Colonic mucosa (tissue), 4 donors: ENCODE results near the gene SSRP1. TPM values are rescaled to one million over a fixed set of nuclear protein-coding genes. Genes with fewer than 3 reads are reported as not detected.
A peak's percentile ranks its signal among the peaks of the same experiment; 100 is the strongest.
"Not testable (repeated sequence)": the region's sequence is repeated elsewhere in the genome, so short reads cannot be mapped to it uniquely, and the experiment has no call there.

Source experiments
- DNase-seq: peaks from one replicate; pipeline ENCODE4 v3.0.0-alpha.2; 2020
- H3K27ac ChIP-seq: fragments of 200-600 bp; one replicate; pipeline ENCODE4 v1.8.0; 2021
- H3K27me3 ChIP-seq: fragments of 200-600 bp; one replicate; pipeline ENCODE4 v1.8.0; 2021
- H3K36me3 ChIP-seq: fragments of 200-600 bp; one replicate; pipeline ENCODE4 v1.8.0; 2021
- H3K4me1 ChIP-seq: fragments of 200-600 bp; one replicate; pipeline ENCODE4 v1.8.0; 2021; ENCODE audit warnings: mild to moderate bottlenecking
- H3K4me3 ChIP-seq: fragments of 200-600 bp; one replicate; pipeline ENCODE4 v1.8.0; 2021
- H3K9ac ChIP-seq, 2 donors: one replicate each; pipeline ENCODE4 v1.7.0; 2013; ENCODE audit warnings: control low read depth in 2 of 2, low read depth in 2 of 2, low read length in 2 of 2
- H3K9me3 ChIP-seq: fragments of 200-600 bp; one replicate; pipeline ENCODE4 v1.8.0; 2021
- intact Hi-C: fragments of 100-400 bp; cut with DNase I; formaldehyde crosslinking; loops from one replicate; pipeline ENCODE4 v1.14.1; 2022
- total RNA-seq, 2 donors: library from RNA; stranded (reverse); fragmentation: NEBNext Ultra II Directional in 1 of 2; extraction: Animal tissue kit (Norgen Biotek cat#: 25700) in 1 of 2; gene quantifications; one replicate each; pipeline ENCODE4 v1.2.1, GENCODE V29; 2021
- TF ChIP-seq, protein P1 (sequence below): fragments of 200-600 bp; IDR thresholded peaks from one replicate; pipeline ENCODE4 v1.8.0; 2022; ENCODE audit warnings: antibody characterized with exemption, mild to moderate bottlenecking
- donor health status: healthy.
- donor health status: DM: no; HTN: no; CAD: no.
- donor health status: DM: no; HTN: no; CAD: no.

The SSRP1 gene
- total RNA-seq, 2 donors from 2014 or later = 72.7 to 162 TPM

- no peaks in the 10 kb centered on the region for H3K27me3 ChIP-seq
- no peak overlapping the region for H3K27ac ChIP-seq
- TF ChIP-seq, protein P1, sequence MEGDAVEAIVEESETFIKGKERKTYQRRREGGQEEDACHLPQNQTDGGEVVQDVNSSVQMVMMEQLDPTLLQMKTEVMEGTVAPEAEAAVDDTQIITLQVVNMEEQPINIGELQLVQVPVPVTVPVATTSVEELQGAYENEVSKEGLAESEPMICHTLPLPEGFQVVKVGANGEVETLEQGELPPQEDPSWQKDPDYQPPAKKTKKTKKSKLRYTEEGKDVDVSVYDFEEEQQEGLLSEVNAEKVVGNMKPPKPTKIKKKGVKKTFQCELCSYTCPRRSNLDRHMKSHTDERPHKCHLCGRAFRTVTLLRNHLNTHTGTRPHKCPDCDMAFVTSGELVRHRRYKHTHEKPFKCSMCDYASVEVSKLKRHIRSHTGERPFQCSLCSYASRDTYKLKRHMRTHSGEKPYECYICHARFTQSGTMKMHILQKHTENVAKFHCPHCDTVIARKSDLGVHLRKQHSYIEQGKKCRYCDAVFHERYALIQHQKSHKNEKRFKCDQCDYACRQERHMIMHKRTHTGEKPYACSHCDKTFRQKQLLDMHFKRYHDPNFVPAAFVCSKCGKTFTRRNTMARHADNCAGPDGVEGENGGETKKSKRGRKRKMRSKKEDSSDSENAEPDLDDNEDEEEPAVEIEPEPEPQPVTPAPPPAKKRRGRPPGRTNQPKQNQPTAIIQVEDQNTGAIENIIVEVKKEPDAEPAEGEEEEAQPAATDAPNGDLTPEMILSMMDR = no peak
- intact Hi-C loops = no loop called here
- DNase-seq = no peak
- no peak overlapping the region for H3K4me3 ChIP-seq
- H3K36me3 ChIP-seq = no peaks in the 10 kb centered on the region
- H3K4me1 ChIP-seq = no peaks in the 10 kb centered on the region
- H3K9ac ChIP-seq = no peak overlapping the region
- H3K9me3 ChIP-seq = no peaks in the 10 kb centered on the region
These were observed 5.6 kb upstream of the SSRP1 start for GRCh38 chr11:57341250-57341808.

DNA sequence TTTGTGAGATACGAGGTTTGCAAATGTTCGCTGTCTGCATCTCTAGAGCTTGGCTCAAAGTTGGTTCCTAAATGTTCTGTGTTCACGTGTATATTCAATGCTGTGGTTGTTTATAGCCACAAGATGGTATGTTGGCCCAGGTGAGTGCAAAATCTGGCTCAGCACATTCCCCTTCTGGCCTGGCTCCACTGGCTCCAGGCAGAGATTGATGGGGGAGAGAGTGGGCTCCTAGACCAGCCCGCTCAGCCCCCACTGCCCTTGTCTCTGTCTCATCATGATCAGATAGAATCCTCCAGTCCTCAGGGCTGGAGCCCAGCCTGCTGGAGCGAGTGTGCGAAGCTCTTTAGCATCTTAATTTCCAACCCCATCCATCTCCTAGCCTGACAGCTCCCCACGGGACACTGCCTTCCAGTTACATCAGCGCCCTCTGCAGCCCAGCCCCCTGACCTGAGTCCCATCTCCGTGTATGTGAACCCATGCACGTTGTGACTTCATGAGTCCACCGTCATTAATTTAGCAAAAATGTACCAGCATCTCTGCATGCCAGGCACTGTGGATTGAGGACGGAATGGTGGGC lies 4.4 kb upstream of the SSRP1 start:
- Histone ChIP-seq H3K27ac (no peak overlapping the region), H3K9me3 (no peaks in the 10 kb centered on the region), H3K36me3 (no peaks in the 10 kb centered on the region), H3K4me3 (no peak overlapping the region), H3K9ac (no peak overlapping the region), H3K4me1 (no peaks in the 10 kb centered on the region), H3K27me3 (no peaks in the 10 kb centered on the region)
- TF ChIP-seq, protein P1 = no peak
- intact Hi-C loops = no loop called here
- no peak for DNase-seq

DNA sequence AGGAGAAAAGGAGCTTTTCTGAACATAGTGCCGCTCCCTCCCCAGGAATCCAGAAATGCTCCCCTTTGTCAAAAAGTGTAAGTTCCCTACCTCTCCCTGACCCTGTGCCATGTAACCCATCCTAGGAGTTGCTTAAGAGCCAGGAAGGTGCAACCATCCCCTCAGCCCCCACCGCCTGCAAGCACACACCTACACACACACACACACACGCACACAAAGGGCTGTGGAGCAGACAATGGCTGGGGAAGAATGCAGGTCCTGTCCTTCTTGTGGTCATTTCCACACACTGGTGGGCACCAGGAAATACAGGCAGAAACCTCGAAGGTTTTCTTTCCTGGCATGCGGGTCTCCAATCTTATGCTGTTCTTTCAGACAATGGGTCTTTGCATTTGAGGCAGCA lies 3.6 kb upstream of the SSRP1 start:
- DNase-seq = no peak
- no peak overlapping the region for H3K9ac ChIP-seq
- H3K36me3 ChIP-seq = no peaks in the 10 kb centered on the region
- no peak overlapping the region for H3K27ac ChIP-seq
- no peaks in the 10 kb centered on the region for H3K9me3 ChIP-seq
- H3K4me1 ChIP-seq = peaks cover 6% of the 10 kb centered on the region
- TF ChIP-seq, protein P1 = no peak
- H3K27me3 ChIP-seq = no peaks in the 10 kb centered on the region
- intact Hi-C loops = no loop called here
- no peak overlapping the region for H3K4me3 ChIP-seq

DNA sequence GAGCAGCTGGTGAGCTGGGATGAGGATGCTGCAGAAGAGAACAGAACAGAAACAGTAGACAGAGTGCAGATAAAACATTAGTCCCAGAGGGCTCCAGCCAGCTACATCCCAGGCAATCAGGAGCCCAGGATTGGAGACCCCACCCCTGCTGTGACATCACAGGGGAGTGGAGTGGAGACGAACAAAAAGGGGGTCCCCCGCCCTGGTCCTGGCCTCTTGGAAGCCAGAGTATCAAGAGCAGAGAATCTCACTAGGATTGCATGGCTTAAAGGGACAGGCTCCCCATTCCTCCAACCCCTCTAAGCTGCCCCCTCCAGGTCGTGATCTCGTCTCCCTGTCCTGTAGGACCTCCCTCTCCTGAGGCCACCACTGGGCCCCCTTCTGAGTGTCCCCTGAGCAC lies 2.5 kb upstream of the SSRP1 start, which contains the start of gene P2RX3:
TSS of gene P2RX3 (plus strand) at position 211 of the 400 bp plus-strand sequence. CDS start 199 bp downstream, outside the sequence.
- Histone ChIP-seq H3K4me3 (no peak within 1 kb of the TSS), H3K9me3 (no peaks in the 10 kb centered on the region), H3K36me3 (no peaks in the 10 kb centered on the region), H3K4me1 (peaks cover 7% of the 10 kb centered on the region), H3K27me3 (no peaks in the 10 kb centered on the region), H3K27ac (no peak within 1 kb of the TSS), H3K9ac (no peak within 1 kb of the TSS)
- TF ChIP-seq, protein P1 = no peak
- DNase-seq = no peak
- intact Hi-C loops = no loop called here

GRCh38 chr11:57336856-57337255 lies 1.2 kb upstream of the SSRP1 start:
- H3K9me3 ChIP-seq, H3K9ac ChIP-seq, H3K4me3 ChIP-seq, H3K36me3 ChIP-seq, DNase-seq, H3K27ac ChIP-seq, H3K4me1 ChIP-seq, H3K27me3 ChIP-seq, intact Hi-C loops: not testable (repeated sequence)

GRCh38 chr11:57336111-57336666 lies 497 bp upstream of the SSRP1 start:
- no peak for DNase-seq
- H3K4me3 ChIP-seq = peak overlapping the region; percentile 90

More at GRCh38 chr11:57336111-57336666, 497 bp upstream of the SSRP1 start:
- Histone ChIP-seq H3K36me3 (peaks cover 12% of the 10 kb centered on the region), H3K9me3 (no peaks in the 10 kb centered on the region), H3K27me3 (no peaks in the 10 kb centered on the region), H3K4me1 (peaks cover 7% of the 10 kb centered on the region), H3K9ac (peak overlapping the region; percentile 70 to 76), H3K27ac (peak overlapping the region; percentile 75)
- TF ChIP-seq, protein P1 = no peak
- intact Hi-C loops = no loop called here
